GM18909 (cell line): ENCODE results near the gene MRFAP1L1.
"Not testable (repeated sequence)": the region's sequence is repeated elsewhere in the genome, so short reads cannot be mapped to it uniquely, and the experiment has no call there.

Source experiments
- ATAC-seq: cut with Tn5 transposase; IDR thresholded peaks from one replicate; pipeline ENCODE4 v1.9.1; 2021; ENCODE audit warnings: mild to moderate bottlenecking; ENCODE audit not compliant: unreplicated experiment, poor library complexity

Gene MRFAP1L1

GRCh38 chr4:6739920-6740319 is 30.3 kb upstream of the MRFAP1L1 start:
- no peak for ATAC-seq

- no peak for ATAC-seq
These were observed 24.6 kb upstream of the MRFAP1L1 start for GRCh38 chr4:6734165-6734786.

- ATAC-seq, result no peak
These were observed 23.9 kb upstream of the MRFAP1L1 start for GRCh38 chr4:6733358-6734164.

GRCh38 chr4:6732441-6733357 is 23.0 kb upstream of the MRFAP1L1 start:
- ATAC-seq, result no peak

- ATAC-seq, result no peak
These were observed 22.1 kb upstream of the MRFAP1L1 start for GRCh38 chr4:6731780-6732179.

GRCh38 chr4:6731318-6731675 is 21.6 kb upstream of the MRFAP1L1 start:
- no peak for ATAC-seq

GRCh38 chr4:6730603-6731317 is 21.1 kb upstream of the MRFAP1L1 start:
- ATAC-seq, result no peak

GRCh38 chr4:6728320-6729029 is 18.8 kb upstream of the MRFAP1L1 start:
- no peak for ATAC-seq

- no peak for ATAC-seq
These were observed 18.2 kb upstream of the MRFAP1L1 start for GRCh38 chr4:6727943-6728250.

GRCh38 chr4:6727081-6727942 is 17.6 kb upstream of the MRFAP1L1 start:
- no peak for ATAC-seq

- not testable (repeated sequence) for ATAC-seq
These were observed 15.8 kb upstream of the MRFAP1L1 start for GRCh38 chr4:6725427-6725961.

GRCh38 chr4:6724421-6725111 is 14.9 kb upstream of the MRFAP1L1 start:
- ATAC-seq, result no peak

- no peak for ATAC-seq
These were observed 14.2 kb upstream of the MRFAP1L1 start for GRCh38 chr4:6723851-6724250.

- ATAC-seq, result no peak
These were observed 13.2 kb upstream of the MRFAP1L1 start for GRCh38 chr4:6722891-6723290.

- no peak for ATAC-seq
These were observed 11.5 kb upstream of the MRFAP1L1 start for GRCh38 chr4:6721121-6721520.

GRCh38 chr4:6720202-6720699 is 10.6 kb upstream of the MRFAP1L1 start:
- ATAC-seq, result no peak

GRCh38 chr4:6719611-6720179 is 10.0 kb upstream of the MRFAP1L1 start:
- no peak for ATAC-seq
